ENCODE results near the gene OSBPL10.

OSBPL10 gene

GRCh38 chr3:31924610-31925270, 56.3 kb downstream of the OSBPL10 start:
- DNase-seq (ENCODE audit: low read depth): no peak

GRCh38 chr3:31922962-31923361, 58.1 kb downstream of the OSBPL10 start:
- DNase-seq (ENCODE audit: low read depth): no peak

- no peak for DNase-seq (ENCODE audit: low read depth)
Measured at GRCh38 chr3:31921837-31922236, 59.2 kb downstream of the OSBPL10 start.

GRCh38 chr3:31920310-31920709, 60.8 kb downstream of the OSBPL10 start:
- no peak for DNase-seq (ENCODE audit: low read depth)

- DNase-seq (ENCODE audit: low read depth): no peak
Measured at GRCh38 chr3:31919528-31919927, 61.5 kb downstream of the OSBPL10 start.

GRCh38 chr3:31918179-31919150, 62.6 kb downstream of the OSBPL10 start:
- DNase-seq (ENCODE audit: low read depth): no peak

- DNase-seq (ENCODE audit: low read depth): no peak
Measured at GRCh38 chr3:31917303-31918005, 63.6 kb downstream of the OSBPL10 start.

GRCh38 chr3:31911643-31912042, 69.4 kb downstream of the OSBPL10 start:
- DNase-seq (ENCODE audit: low read depth): no peak

- no peak for DNase-seq (ENCODE audit: low read depth)
Measured at GRCh38 chr3:31911124-31911523, 69.9 kb downstream of the OSBPL10 start.

- no peak for DNase-seq (ENCODE audit: low read depth)
Measured at GRCh38 chr3:31909455-31909854, 71.6 kb downstream of the OSBPL10 start.

- DNase-seq (ENCODE audit: low read depth): no peak
Measured at GRCh38 chr3:31908391-31909097, 72.5 kb downstream of the OSBPL10 start.

- DNase-seq (ENCODE audit: low read depth): no peak
Measured at GRCh38 chr3:31906182-31906581, 74.9 kb downstream of the OSBPL10 start.

- DNase-seq (ENCODE audit: low read depth): no peak
Measured at GRCh38 chr3:31903686-31904431, 77.2 kb downstream of the OSBPL10 start.

GRCh38 chr3:31900583-31900982, 80.5 kb downstream of the OSBPL10 start:
- no peak for DNase-seq (ENCODE audit: low read depth)

- no peak for DNase-seq (ENCODE audit: low read depth)
Measured at GRCh38 chr3:31896648-31897433, 84.2 kb downstream of the OSBPL10 start.

- DNase-seq (ENCODE audit: low read depth): no peak
Measured at GRCh38 chr3:31896026-31896425, 85.0 kb downstream of the OSBPL10 start.

- DNase-seq (ENCODE audit: low read depth): no peak
Measured at GRCh38 chr3:31895471-31895870, 85.6 kb downstream of the OSBPL10 start.

GRCh38 chr3:31892916-31893573, 88.0 kb downstream of the OSBPL10 start:
- no peak for DNase-seq (ENCODE audit: low read depth)

- no peak for DNase-seq (ENCODE audit: low read depth)
Measured at GRCh38 chr3:31892500-31892899, 88.6 kb downstream of the OSBPL10 start.
